ENCODE measurements around the gene DGKH. TPM values are rescaled to one million over a fixed set of nuclear protein-coding genes. Genes with fewer than 3 reads are reported as not detected.
A peak's percentile ranks its signal among the peaks of the same experiment; 100 is the strongest.
"Not testable (repeated sequence)": the region's sequence is repeated elsewhere in the genome, so short reads cannot be mapped to it uniquely, and the experiment has no call there.

The DGKH gene
- total RNA-seq, 1 experiment from 2014 or later: 5.0 TPM

DNA sequence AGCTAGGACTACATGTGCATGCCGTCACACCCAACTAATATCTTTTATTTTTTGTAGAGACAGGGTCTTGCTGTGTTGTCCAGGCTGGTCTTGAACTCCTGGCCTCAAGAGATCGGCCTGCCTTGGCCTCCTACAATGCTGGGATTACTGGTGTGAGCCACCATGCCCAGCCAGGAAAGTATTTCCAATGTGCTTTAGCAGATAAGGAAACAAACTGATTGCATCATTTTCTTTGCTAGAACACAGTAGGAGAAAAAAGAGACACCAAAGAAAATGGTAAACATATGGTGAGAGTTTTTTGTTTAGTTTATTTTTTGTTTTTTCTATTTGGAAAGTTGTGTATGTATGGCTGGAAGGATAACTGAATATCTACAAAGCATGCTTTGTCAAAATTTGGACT is 176.6 kb downstream of the DGKH start:
- no peak for DNase-seq (ENCODE audit: low read depth)

DNA sequence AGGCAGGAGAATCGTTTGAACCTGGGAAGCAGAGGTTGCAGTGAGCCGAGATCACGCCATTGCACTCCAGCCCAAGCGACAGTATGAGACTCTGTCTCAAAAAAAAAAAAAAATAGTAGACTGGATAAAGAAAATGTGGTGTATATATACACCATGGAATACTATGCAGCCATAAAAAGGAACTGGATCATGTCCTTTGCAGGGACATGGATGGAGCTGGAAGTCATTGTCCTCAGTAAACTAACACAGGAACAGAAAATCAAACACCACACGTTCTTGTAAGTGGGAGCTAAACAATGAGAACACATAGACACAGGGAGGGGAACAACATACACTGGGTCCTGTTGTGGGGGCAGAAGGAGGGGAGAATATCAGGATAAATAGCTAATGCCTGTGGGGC is 178.3 kb downstream of the DGKH start:
- DNase-seq (ENCODE audit: low read depth): not testable (repeated sequence)

DNA sequence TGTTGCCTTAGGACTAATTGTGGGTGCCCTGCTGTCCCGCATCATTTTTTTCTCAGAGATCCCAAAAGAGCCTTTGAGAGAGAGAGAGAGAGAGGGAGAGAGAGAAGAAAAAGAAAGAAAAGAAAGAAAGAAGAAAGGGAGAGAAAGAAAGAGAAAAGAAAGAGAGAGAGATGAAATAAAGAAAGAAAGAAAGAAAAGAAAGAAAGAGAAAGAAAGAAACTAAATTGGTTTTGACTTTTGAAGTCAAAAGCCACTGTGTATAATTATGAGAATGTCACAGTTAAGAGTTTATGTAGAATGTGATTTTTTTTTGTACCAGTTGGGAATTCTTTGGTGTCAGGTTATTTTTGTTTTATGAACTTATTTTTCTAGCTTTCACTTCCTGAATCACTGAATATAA is 180.1 kb downstream of the DGKH start:
- DNase-seq (ENCODE audit: low read depth): no peak

DNA sequence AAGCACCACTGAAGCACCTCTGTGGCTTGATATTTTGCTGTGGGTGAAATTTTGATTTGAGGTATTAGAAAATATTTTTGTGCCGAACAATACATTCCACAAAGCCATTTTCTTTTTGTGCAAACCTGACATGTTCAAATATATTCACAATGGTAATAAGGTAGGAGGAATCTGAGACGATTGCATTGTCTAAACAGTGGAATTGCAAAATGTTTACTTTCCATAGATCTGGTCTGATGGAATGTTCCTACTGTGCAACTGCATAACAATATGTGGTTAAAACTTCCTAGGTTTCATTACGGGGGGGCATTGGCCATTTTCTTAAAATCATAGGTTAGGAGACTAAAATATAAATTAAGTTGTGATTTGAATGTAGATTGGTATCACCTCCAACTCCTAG is 180.8 kb downstream of the DGKH start:
- no peak for DNase-seq (ENCODE audit: low read depth)

DNA sequence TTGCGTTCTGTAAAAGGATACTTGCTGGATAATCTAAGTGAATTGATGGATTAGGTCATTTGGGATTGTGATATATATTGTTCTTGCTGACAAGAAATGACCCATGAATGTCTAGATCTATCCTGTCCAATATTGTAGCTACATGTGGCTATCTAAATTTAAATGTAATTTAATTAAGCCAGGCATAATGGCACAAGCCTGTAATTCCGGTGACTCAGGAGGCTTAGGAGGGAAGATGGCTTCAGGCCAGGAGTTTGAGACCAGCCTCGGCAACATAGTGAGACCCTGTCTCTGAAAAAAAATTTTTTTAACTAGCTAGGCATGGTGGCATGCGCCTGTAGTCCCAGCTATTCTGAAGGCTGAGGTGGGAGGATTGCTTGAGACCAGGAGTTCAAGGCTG is 184.2 kb downstream of the DGKH start:
- no peak for DNase-seq (ENCODE audit: low read depth)

DNA sequence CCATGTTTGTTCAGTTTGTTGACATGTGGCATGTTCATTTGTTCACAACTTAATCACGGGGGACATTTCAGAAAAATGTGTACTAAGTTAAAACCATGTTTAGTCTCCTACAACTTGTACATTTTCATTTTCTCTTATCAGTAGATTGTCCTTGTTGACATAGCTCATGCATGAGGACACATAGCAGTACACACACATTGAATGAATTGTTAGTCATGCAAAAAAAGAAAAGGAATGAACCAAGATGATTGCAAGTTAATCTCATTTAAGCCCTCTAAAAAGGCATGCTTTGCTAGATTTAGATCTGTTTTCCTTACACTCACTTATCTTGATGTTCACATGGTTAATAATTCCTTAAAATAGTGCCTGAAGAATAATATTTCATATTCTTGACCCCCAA is 185.3 kb downstream of the DGKH start:
- no peak for DNase-seq (ENCODE audit: low read depth)

DNA sequence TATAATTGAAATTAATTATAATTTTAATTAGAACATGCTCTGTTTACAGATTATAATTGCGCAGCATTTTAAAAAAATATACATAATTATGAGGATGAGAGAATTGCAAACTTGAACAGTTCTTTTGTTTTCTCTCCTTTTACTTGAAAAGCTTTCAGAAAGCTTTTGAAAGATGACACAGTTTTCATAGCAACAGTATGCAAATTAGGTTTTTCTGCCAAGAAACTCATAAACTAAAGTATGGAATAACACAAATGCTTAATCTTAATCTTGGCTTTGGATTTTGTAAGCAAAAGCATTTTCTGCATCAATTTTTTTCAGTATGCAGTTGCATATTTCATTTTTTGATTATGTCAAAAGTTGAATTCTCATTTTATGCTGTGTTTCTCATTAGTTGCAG is 190.7 kb downstream of the DGKH start:
- no peak for DNase-seq (ENCODE audit: low read depth)

DNA sequence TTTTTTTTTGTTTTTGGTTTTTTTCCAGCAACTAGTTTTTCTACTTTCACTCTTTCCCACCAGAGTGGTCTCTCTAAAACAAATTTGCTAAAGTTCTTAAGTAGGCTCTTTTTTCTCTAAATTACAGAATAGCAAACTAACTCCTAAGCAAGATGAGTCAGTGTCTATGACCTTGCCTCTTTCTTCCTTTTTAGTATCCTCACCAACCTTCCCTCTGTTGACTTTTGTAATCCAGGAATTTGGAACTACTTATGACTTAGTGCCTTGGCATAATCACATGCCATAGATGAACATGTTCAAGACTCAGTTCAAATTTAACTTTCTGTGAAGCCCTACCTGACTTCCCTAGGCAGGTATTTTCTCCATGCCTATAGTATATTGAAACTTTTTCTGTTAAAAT is 191.2 kb downstream of the DGKH start:
- DNase-seq (ENCODE audit: low read depth): peak; percentile 15

DNA sequence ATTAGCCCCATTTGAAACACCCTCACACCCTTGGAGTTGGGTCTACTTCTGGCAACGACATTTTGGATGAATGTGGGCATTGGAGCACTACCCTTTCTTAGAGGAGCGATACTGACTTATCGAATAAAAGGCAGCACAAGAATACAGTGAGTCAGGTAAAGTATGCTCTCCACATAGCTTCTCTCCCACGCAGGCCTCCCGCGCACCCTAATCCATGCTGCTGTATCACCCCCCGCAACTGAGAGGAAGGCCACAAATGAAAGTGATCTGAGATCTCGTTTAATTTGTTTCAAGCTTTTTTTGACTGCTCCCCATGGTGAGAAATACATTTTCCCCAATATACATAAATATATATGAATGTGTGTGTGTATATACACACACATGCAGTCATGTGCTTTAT is 198.1 kb downstream of the DGKH start:
- no peak for DNase-seq (ENCODE audit: low read depth)

DNA sequence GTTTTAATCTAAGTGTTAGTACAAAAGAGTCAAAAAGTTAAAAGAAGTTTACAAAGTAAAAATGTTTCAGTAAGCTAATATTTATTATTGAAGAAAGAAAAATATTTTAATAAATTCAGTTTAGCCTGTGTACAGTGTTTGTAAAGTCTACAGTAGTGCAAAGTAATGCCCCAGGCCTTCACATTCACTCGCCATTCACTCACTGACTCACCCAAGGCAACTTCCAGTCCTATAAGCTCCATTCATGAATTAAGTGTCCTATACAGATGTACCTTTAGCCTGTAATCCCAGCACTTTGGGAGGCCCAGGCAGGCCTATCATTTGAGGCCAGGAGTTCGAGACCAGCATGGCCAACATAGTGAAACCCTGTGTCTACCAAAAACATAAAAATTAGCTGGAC is 199.4 kb downstream of the DGKH start:
- peak; percentile 17 for DNase-seq (ENCODE audit: low read depth)

DNA sequence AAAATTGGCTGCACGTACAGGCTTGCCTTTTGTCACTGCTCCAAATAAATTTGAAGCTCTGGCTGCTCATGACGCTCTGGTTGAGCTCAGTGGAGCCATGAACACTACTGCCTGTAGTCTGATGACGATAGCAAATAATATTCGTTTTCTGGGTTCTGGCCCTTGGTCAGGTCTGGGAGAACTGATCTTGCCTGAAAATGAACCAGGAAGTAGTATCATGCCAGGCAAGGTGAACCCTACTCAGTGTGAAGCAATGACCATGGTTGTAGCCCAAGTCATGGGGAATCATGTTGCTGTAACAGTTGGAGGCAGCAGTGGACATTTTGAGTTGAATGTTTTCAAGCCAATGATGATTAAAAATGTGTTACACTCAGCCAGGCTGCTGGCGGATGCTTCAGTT is 207.4 kb downstream of the DGKH start:
- DNase-seq (ENCODE audit: low read depth): no peak

DNA sequence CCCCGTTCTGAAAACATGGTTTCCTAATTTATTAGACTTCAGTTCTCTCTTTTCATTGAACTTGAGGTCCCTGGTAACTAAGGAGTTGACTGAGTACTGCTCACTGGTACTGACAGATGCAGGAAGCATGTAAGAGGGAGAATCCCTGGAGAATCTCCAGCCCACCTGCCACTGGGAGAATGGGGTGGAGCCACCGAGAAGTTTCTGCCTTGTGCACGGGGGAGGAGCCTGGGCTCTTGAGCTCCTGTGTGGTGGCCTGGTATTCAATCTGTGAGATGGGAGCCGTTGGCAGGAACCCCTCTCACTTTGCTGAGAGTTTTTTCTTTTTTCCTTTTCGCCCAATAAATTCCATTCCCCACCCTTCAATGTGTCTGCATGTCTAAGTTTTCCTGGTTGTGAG is 210.3 kb downstream of the DGKH start:
- no peak for DNase-seq (ENCODE audit: low read depth)

DNA sequence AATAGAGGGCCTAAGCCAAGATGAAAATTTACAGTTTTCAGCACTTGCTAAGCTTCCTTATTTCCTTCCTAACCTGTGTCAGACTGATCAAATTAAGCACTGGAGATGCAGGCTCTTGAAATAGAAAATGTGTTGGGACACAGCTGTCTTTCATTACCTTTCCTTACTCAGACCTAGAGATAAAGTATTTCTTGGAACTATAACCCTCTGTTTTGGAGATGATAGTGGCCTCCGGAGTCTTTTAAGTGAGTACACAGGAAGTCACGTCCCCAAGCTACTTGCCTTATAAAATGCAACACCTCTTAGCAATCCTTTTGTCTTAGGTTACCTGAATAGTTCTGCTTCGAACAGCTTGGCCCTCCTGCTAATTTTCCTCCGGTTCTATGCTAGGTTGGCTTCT is 211.1 kb downstream of the DGKH start:
- DNase-seq (ENCODE audit: low read depth): no peak

DNA sequence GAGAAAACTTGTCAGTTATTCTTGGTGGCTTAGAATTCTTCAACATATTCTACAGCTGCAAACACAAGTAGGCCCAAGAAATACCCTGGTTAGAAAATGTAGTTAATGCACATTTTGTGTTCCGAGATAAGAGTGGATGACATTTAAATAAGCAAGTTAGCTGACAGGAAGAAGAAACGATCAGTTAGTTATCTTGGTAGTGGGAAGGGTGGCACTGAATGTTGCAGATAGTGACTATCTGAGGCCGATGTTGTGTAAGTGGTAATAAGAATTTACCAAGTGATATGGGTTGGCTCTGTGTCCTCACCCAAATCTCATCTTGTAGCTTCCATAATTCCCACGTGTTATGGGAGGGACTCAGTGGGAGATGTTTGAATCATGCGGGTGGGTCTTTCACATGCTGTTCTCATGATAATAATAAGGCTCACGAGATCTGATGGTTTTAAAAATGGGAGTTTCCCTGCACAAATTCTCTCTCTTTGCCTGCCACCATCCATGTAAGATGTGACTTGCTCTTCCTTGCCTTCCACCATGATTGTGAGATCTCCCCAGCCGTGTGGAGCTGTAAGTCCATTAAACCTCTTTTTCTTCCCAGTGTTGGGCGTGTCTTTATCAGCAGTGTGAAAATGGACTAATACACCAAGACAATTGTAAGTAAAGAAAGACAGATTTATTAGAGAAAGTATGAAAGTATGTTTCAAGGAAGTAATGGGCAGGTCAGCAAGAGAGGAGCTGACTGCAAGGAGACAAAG is 212.6 kb downstream of the DGKH start:
- DNase-seq (ENCODE audit: low read depth): no peak

DNA sequence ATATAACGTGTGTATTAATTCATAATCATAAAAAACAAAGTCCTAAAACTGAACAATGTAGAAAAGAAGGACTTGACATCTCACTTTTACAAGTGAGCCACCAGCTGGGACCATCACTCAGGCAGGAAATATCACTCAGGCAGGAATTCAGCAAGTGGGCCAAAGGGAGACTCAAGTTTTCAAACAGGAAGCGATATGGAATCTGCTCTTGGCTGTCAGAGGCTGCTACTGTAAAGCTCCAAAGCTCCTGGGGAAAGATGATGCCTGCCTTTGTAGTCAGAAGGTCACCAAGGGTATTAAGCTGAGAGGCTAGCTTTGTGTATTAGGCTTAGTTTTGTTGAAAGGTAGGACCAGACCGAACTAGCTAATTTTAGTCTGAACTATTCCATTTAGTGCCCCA is 218.0 kb downstream of the DGKH start:
- DNase-seq (ENCODE audit: low read depth): peak; percentile 18

DNA sequence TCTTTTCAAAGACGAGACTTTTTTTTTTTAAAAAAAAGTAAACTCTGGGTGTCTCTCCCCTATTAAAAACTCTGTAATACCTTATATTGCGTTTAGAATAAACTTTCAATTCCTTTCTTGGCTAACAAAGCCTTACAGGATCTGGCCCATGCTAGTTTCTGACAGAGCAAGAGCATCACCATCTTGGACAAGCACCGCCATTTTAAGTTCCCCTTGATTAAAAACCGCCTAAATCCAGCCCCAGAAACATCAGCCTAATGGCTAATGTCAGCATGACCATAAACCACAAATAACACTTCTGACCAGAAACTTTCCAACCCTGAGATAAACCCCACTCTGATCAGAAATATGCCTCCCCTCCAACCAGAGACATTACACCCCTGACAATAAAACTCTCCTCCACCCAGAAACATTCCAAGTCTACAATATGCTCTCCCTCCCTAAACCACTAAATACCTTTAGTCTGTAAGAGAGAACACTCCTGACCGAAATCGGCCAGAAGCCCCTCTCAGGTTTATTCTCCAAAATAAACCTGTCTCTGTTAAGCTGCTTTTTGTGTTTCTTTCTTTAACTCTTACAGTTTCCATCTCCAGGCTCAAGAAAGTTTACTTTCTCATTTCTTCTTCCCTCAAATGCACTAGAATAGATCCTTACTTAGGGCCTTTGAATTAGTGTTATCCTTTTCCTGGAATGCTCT is 221.9 kb downstream of the DGKH start:
- no peak for DNase-seq (ENCODE audit: low read depth)

DNA sequence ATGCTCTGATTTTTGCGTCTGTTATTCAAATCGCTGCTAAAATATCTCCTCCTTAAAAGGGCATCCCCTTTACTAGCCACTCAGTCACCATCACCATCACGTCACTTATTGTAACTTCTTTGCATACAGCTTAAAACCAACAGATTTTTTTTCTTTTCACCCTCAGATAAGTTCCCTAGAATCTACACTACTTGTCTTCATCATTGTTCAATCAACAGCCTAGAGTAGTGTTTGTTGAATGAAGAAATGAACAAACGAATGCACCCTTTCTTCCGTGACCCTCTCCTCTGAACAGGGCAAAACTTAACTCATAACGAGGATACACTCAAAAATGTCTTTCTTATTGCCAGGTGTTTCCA is 222.4 kb downstream of the DGKH start:
- DNase-seq (ENCODE audit: low read depth): no peak

DNA sequence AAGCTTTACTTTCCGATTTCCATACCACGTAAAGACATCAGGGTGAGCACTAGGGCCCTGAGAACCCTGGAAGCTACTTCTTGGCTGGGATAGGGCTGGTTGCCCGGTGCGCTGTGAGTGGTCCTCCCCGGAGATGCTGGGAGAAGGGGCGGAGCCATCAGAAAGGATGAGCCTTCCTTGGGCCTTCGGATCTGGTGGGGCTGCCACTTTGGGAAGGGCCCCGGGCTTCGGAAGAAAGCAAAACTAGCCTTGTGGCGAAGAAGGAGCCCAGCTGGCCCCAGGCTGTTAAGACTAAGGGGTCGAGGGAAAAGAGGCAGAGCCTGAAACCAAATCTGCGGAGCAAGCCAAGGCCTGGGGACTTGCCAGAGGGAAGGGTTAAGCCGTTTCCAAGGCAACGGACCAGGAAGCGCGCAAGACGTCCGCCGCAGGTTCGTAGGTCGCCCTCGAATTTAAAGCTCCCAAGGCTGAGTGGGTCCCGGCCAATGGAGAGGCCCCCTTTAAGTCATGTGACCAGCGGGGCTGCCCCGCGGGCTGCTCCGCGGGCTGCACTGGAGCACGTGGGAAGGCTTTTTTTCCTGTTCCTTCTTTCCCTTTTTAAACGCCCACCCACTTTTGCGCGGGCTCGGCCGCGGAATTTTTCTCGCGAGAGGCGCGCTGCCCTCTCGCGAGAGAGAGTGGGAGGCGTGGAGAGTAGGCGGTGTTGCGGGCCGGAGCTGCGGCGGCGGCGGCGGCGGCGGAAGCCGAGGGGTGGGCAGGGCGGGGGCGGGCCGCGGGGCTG is 223.1 kb downstream of the DGKH start:
- DNase-seq (ENCODE audit: low read depth): peak; percentile 97

DNA sequence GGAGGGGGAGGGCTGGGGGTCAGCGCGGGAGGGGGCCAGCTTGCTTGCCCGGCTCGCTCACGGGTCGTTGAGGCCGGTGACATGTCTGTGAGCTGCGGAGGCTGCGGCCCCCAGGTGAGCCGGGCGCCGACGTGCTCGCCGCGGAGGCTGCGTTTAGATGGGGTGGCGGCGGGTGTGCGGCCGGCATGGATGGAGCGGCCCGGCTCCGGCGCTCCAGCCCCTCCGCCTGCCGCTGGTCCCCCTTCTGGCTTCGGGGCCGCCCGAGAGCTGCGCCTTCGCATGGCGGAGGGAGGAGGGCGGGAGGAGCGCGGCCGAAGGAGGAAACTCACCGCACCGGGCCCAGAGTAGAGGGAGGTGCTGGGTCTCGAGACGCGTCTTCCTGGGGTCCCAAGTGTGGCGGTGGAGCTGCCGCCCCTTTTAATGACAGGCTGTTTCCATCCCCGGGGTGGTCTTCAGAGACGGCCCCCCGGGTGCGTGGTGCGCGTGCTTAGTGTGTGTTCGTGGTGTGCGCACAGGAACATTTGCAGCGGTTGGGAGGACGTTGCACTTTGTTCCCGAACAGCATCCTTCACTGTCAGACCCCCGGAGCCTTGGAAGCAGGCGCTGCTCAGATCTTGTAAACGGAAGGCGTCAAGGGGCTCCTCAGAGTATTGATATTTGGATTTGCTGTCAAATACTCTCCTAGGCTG is 223.8 kb downstream of the DGKH start, which contains the start of gene AKAP11:
AKAP11 (plus strand) TSS at position 38 of the 689 bp plus-strand sequence. CDS start 14,197 bp downstream, outside the sequence.
- DNase-seq (ENCODE audit: low read depth): peak; percentile 47

DNA sequence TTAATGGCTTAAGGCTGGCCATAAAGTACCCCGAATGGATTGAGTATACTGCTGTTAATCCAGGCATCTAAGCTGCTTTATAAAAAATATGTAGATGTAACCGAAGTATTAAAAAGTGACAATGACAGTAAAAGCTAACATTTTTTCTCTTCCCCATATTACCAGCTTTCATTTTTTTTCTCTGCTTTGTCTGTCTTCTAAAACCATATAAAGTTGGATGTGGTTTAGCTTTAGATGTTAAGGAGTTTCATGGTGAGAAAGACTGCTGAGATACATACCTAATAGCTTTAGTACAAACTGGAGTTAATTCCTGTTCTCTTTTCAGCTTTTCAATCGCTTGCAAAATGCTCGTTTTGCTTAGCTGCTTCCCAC is 224.3 kb downstream of the DGKH start:
- no peak for DNase-seq (ENCODE audit: low read depth)

DNA sequence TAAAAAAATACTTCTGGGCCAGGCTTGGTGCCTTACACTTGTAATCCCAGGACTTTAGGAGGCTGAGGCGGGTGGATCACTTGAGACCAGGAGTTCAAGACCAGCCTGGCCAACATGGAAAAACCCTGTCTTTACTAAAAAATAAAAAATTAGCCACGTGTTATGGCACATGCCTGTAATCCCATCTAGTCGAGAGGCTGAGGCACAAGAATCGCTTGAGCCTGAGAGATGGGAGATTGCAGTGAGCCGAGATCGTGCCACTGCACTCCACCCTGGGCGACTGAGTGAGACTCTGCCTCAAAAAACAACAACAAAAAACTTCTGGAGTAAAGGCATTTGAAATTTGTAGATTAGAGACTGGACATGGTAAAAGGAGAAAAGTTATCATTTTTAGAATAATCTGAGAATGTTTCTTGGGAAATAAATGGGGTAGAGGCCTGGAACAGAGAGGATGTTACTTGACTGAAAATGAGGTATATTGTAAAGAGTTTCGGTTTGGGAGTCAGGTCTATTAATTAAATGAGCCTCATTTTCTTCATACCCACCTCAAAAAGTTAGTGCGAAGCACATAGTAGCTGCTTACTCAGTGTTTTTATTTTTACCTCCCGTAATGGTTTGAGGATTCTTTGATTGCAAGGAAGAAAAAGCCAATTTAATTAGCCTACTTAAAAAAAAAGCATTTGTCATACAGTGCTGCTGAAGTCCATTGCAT is 226.1 kb downstream of the DGKH start:
- DNase-seq (ENCODE audit: low read depth): no peak

DNA sequence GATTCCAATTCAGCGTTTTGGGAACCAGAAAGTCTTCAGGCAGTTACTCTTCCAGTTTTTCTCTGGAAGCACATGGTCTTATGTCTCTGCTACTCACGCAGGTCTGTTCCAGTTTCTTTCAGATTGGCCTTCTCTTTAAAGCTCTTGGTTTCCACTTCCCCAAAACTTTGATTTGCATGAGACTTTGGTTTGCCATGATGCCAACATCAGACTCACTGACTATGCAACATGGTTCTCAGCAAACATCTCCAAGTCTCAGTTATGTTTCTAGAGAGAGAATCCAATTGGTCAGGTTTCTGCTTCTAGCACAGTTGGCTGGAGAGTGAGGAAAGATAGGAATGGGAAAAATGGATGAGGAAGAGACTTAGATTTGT is 226.6 kb downstream of the DGKH start:
- DNase-seq (ENCODE audit: low read depth): no peak

Data from M059J (cell line).